A549 (cell line): ENCODE measurements around the gene MTHFR.

Experiments
- EP300 ChIP-seq, 2 experiments: fragments of >200 bp; sonication (Bioruptor Twin); formaldehyde crosslinking; IDR thresholded peaks; 2 replicates in 1 of 2; 3 replicates in 1 of 2; pipeline ENCODE4 v1.6.1; 2016 to 2017
- HEYL ChIP-seq: fragments of 250-450 bp; sonication (Bioruptor Pico); IDR thresholded peaks from 2 replicates; pipeline ENCODE4 v1.8.0; 2021; ENCODE audit warnings: mild to moderate bottlenecking, moderate library complexity
- POLR2A ChIP-seq: IDR thresholded peaks from 2 replicates; pipeline ENCODE4 v1.6.1; 2012; ENCODE audit warnings: mild to moderate bottlenecking, low read length
- RARB ChIP-seq: fragments of 250-450 bp; sonication (Bioruptor Pico); IDR thresholded peaks from 2 replicates; pipeline ENCODE4 v1.8.0; 2021; ENCODE audit warnings: mild to moderate bottlenecking, moderate library complexity
- SMC3 ChIP-seq: fragments of >200 bp; sonication (Bioruptor Twin); formaldehyde crosslinking; IDR thresholded peaks from 3 replicates; pipeline ENCODE4 v1.6.1; 2018; ENCODE audit warnings: inconsistent platforms
- ZC3H11A ChIP-seq: fragments of 450-650 bp; IDR thresholded peaks from 2 replicates; pipeline ENCODE4 v1.6.1; 2014; ENCODE audit warnings: antibody characterized with exemption, mild to moderate bottlenecking
- TF ChIP-seq, protein P1 (sequence below): fragments of >200 bp; sonication (Bioruptor Twin); formaldehyde crosslinking; IDR thresholded peaks from 3 replicates; pipeline ENCODE4 v1.5.1; 2016
- TF ChIP-seq, protein P2 (sequence below): fragments of 450-650 bp; IDR thresholded peaks from 2 replicates; pipeline ENCODE4 v1.6.1; 2014; ENCODE audit warnings: antibody characterized with exemption
- TF ChIP-seq, protein P3 (sequence below): IDR thresholded peaks from 2 replicates; pipeline ENCODE4 v1.6.1; 2012; ENCODE audit warnings: low read depth, borderline replicate concordance
- TF ChIP-seq, protein P4 (sequence below): IDR thresholded peaks from 2 replicates; pipeline ENCODE4 v1.6.1; 2012

DNA sequence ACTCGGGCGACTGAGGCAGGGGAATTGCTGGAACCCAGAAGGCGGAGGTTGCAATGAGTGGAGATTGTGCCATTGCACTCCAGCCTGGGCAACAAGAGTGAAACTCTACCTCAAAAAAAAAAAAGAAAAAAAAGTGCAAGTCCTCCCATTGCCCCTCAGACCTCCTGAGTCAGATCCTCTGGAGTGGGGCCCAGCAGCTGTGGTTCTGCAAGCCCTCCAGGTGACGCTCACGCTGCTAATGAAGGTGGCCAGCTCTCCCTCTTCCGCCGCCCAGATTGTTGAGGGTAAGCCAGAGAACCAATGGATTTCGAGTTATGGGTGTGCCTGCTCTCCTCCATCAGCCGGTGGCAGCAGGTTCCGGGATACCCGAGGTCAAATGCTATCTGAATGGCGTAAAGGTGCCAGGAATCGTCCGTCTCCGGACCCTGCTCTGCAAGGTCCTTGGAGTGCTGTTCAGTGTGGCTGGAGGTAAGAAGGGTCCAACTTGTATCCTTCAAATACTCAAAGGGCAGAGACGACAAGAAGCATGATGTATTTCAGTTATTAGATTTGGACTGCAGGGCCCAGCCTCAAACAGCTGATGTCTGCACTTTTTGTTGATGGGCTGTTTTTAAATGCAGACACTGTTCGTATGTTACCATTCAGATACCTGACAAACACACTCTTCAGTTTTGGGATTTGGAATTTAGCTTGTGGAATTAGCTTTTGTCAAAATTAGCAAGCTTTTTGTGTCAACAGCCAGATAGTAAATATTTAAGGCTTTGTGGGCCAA lies 17.8 kb upstream of the MTHFR start:
- TF ChIP-seq ZC3H11A (no peak), HEYL (no peak), EP300 (IDR thresholded peaks at IDR 0.05) (no peak), POLR2A (no peak), RARB (CRISPR knock-in tag) (no peak), SMC3 (no peak)
- TF ChIP-seq, protein P1, sequence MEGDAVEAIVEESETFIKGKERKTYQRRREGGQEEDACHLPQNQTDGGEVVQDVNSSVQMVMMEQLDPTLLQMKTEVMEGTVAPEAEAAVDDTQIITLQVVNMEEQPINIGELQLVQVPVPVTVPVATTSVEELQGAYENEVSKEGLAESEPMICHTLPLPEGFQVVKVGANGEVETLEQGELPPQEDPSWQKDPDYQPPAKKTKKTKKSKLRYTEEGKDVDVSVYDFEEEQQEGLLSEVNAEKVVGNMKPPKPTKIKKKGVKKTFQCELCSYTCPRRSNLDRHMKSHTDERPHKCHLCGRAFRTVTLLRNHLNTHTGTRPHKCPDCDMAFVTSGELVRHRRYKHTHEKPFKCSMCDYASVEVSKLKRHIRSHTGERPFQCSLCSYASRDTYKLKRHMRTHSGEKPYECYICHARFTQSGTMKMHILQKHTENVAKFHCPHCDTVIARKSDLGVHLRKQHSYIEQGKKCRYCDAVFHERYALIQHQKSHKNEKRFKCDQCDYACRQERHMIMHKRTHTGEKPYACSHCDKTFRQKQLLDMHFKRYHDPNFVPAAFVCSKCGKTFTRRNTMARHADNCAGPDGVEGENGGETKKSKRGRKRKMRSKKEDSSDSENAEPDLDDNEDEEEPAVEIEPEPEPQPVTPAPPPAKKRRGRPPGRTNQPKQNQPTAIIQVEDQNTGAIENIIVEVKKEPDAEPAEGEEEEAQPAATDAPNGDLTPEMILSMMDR, result no peak
- TF ChIP-seq, protein P2, sequence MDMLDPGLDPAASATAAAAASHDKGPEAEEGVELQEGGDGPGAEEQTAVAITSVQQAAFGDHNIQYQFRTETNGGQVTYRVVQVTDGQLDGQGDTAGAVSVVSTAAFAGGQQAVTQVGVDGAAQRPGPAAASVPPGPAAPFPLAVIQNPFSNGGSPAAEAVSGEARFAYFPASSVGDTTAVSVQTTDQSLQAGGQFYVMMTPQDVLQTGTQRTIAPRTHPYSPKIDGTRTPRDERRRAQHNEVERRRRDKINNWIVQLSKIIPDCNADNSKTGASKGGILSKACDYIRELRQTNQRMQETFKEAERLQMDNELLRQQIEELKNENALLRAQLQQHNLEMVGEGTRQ, result no peak
- TF ChIP-seq, protein P3, sequence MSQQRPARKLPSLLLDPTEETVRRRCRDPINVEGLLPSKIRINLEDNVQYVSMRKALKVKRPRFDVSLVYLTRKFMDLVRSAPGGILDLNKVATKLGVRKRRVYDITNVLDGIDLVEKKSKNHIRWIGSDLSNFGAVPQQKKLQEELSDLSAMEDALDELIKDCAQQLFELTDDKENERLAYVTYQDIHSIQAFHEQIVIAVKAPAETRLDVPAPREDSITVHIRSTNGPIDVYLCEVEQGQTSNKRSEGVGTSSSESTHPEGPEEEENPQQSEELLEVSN, result no peak
- TF ChIP-seq, protein P4, sequence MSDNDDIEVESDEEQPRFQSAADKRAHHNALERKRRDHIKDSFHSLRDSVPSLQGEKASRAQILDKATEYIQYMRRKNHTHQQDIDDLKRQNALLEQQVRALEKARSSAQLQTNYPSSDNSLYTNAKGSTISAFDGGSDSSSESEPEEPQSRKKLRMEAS, result no peak
